HG03342 (cell line): Measurements from ENCODE around the gene LGALS9.
A peak's percentile ranks its signal among the peaks of the same experiment; 100 is the strongest.
"Not testable (repeated sequence)": the region's sequence is repeated elsewhere in the genome, so short reads cannot be mapped to it uniquely, and the experiment has no call there.

Experiments used
- ATAC-seq: cut with Tn5 transposase; IDR thresholded peaks from one replicate; pipeline ENCODE4 v1.9.1; 2021; ENCODE audit warnings: mild to moderate bottlenecking, moderate library complexity; ENCODE audit not compliant: unreplicated experiment

The LGALS9 gene

GRCh38 chr17:27651411-27652345, 20.7 kb downstream of the LGALS9 start:
- no peak for ATAC-seq

DNA sequence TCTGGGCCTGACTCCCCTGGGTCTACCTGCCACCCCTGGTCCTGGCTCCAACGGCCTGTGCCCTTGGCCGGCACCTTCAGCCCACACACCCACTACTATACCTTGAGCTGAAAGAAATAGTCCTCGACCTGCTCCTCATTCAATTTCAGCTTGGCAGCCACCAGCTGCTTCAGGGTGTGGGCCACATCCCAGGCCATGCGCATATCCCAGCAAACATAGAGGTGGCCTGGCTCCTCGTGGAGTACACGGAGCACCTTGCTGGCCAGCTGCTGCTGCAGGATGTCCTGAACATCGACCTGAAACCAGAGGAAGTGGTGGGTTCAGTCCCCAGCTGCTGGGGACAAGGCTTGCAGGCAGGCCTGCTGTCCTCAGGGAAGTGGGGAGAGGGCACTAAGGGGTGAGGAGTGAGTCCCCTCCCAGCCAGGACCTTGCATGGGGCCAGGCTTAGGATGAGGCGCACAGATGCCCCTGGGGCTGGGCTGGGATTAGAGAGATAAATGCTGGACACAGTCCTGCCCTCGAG, 22.5 kb downstream of the LGALS9 start:
- not testable (repeated sequence) for ATAC-seq

GRCh38 chr17:27654136-27654535, 23.1 kb downstream of the LGALS9 start:
- no peak for ATAC-seq

DNA sequence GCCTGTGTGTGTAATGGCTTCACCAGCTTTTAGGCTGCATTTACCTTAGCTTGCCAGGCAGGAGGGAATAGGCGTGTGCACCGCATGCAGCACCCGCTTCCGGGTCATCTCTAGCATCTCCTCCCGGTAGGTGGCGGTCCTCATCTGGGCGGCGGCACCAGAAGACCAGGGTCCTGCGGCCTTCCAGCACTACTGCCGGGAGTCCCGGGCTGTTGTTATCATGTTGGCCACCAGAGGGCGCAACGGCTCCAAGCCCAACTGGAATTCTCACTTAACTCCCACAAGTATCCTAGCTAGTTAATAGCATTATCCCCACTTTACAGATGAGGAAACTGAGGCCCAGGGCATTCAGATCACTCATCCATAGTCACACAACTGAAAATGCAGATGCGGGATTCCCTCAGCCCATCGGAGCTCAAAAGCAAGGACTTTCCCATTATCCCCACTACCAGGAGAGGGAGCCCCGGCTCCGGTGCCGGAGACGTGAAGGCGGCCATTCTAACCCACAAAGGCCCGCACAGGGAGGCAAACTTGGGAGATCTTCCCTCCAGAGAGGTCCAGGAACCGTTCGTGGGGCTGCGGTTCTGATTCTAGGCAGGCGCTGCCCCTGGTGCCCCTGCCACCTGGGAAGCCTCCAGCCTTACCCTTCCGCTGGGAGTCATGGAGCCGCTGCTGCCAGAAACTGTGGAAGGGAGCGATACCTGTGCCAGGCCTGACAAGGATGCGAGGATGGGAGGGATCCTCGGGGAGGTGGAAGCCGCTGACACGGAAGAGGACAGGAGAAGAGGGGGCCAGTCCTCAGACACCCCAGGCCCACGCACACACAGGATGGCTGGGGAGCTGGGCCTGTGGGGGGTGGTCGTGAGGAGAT, 23.9 kb downstream of the LGALS9 start:
- peak; percentile 85 for ATAC-seq

DNA sequence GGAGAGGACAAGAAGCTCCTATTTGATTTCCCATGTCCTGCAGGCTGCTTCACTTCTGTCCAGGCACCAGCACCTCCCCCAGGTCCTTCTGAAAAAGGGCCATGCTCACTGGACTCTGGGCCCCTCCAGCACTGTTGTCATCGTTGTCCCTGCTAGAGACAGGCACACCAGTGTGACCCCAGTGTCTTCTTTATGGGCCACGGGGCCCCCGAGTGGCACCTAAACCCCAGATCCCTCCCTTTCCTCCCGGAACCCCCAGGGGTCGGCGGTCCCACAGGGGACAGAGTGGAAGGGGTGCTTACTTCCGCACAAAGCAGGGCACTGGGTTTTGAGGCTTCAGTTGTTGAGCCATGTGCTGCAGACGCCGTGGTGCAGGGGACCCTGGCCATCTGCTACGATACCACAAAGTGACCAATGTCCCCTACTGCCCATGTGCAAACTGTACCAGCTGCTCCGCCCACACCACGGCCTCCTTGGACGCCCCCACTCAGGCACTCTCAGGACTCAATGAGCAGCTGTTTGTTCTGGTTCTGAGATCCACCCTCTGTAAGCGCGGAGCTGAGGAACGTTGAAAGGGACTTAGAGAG, 24.6 kb downstream of the LGALS9 start:
- ATAC-seq = not testable (repeated sequence)

DNA sequence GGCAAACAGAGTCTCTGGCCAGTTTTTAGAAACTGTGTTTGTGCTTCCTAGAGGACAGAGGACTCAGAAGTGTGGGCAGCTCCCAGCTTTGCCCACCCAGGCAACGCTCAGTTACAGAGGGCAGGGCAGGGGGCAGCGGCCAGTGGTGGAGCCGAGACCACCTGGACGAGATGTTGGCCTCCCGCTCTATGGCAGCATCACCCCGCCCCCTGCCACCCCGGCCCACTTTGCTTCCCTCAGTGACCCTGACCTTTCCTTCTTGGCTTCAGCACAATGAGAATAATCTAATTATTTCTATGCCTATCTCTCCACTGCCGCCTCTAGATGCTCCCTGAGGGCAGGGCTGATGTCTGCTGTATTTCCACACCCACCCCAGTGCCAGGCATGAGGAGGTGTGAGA, 25.6 kb downstream of the LGALS9 start:
- not testable (repeated sequence) for ATAC-seq

GRCh38 chr17:27657620-27658019, 26.6 kb downstream of the LGALS9 start:
- no peak for ATAC-seq

GRCh38 chr17:27659683-27660082, 28.7 kb downstream of the LGALS9 start:
- no peak for ATAC-seq

DNA sequence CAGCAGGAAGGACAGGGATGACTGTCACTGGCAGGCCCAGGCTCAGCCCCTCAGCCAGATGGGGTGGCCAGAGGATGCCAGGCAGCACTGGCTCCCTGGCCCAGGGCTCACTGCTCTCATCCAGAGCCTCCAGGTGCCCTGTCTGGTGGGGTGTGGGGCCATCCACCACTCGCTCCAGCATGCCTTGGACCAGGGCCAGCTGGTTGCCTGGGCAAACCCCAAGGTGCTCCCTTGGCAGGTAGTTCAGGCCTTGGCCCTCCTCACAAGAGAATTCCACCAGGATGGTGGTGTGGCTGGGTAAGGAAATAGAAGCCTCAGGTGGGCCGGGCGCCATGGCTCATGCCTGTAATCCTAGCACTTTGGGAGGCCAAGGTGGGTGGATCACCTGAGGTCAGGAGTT, 29.4 kb downstream of the LGALS9 start:
- ATAC-seq = no peak

GRCh38 chr17:27663936-27664605, 33.1 kb downstream of the LGALS9 start:
- no peak for ATAC-seq

GRCh38 chr17:27664606-27664965, 33.6 kb downstream of the LGALS9 start:
- no peak for ATAC-seq

DNA sequence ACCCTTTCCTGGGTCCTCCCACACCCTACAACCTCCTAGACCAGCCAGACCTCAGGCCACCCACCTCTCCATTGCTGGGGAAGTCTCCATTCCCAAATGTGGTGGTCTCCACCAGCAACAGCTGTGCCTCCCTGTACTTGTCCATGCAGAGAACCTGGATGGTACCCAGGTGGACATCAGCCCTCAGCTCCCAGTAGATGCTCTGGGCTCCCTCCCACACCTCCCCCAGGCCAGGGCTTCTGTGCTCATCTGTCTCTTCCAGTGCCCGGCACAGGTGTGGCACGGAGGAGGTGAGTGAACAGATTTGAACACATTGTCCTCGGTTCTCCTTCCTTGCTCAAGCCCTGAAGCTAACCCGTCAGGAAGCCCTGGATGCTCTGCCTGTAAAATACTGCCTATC, 34.6 kb downstream of the LGALS9 start:
- no peak for ATAC-seq

- ATAC-seq = not testable (repeated sequence)
Observed at GRCh38 chr17:27666270-27666669, 35.3 kb downstream of the LGALS9 start.

GRCh38 chr17:27666831-27667560, 36.0 kb downstream of the LGALS9 start:
- ATAC-seq = no peak

GRCh38 chr17:27667656-27668487, 36.9 kb downstream of the LGALS9 start:
- ATAC-seq = no peak

- no peak for ATAC-seq
Observed at GRCh38 chr17:27668488-27668823, 37.5 kb downstream of the LGALS9 start.

DNA sequence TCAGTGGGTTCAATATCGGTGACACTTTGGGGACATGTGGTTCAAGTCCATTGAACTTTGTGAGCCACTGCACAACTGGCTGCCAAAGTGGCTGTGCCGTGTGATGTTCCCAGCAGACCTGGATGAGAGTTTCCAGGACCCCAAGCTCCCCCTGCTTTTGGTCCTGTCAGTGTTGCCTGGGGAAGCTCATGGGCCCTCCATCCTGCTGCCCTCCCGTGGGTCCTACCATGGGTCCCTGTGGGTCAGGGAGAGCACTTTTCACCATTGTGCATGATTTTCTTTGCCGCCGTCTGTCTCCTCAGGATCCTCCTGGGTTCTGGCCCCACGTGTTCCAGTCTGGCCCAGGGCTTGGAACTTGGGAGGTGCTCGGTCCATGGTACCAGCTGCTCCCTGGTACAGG, 38.1 kb downstream of the LGALS9 start:
- ATAC-seq = no peak

- no peak for ATAC-seq
Observed at GRCh38 chr17:27669850-27670249, 38.9 kb downstream of the LGALS9 start.
